T-helper 1 cell treated with Interleukin-12 subunit alpha and Interleukin-12 subunit beta and Interleukin-4 antibody, amounts not matched to agents 30 μg/mL and 1 μg/mL, for 36 hours (primary cell): ENCODE measurements around the gene ATAT1.

Source experiments
- H3K27ac Mint-ChIP-seq: one replicate; pipeline ENCODE4 v1.8.0; 2021; ENCODE audit warnings: mild to moderate bottlenecking, mixed read lengths
- H3K27me3 Mint-ChIP-seq: one replicate; pipeline ENCODE4 v1.8.0; 2021; ENCODE audit warnings: low read depth, mixed read lengths
- H3K36me3 Mint-ChIP-seq: one replicate; pipeline ENCODE4 v1.8.0; 2021; ENCODE audit warnings: low read depth, mixed read lengths
- H3K4me1 Mint-ChIP-seq: one replicate; pipeline ENCODE4 v1.8.0; 2021; ENCODE audit warnings: low read depth, mixed read lengths
- H3K4me3 Mint-ChIP-seq: one replicate; pipeline ENCODE4 v1.8.0; 2021; ENCODE audit warnings: mild to moderate bottlenecking, moderate library complexity, mixed read lengths
- H3K9me3 Mint-ChIP-seq: one replicate; pipeline ENCODE4 v1.8.0; 2021; ENCODE audit warnings: mixed read lengths

Gene ATAT1

DNA sequence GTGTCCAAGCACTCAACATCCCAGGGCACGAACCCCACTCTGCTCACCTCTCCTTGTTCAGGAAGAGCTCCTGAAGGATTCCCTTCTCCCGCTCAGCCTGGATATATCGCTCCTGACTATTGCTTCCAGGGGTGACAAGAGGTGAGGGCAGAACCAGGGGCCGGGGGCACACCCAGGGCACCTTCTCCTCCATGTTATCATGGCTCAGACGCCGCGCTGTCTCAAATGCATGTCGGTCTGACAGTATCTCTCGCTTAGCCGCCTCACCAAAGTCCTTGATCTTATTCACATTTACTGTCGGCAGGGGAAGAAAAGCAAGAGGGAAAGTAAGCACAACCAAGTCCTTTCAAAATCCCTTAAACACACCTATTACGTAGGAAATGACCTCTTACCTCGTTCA lies 22.7 kb upstream of the ATAT1 start:
- H3K27ac Mint-ChIP-seq: no peak overlapping the region
- H3K9me3 Mint-ChIP-seq: no peaks in the 10 kb centered on the region
- H3K27me3 Mint-ChIP-seq: no peaks in the 10 kb centered on the region
- H3K4me3 Mint-ChIP-seq: no peak overlapping the region
- H3K36me3 Mint-ChIP-seq: peaks cover 67% of the 10 kb centered on the region
- H3K4me1 Mint-ChIP-seq: peaks cover 13% of the 10 kb centered on the region

DNA sequence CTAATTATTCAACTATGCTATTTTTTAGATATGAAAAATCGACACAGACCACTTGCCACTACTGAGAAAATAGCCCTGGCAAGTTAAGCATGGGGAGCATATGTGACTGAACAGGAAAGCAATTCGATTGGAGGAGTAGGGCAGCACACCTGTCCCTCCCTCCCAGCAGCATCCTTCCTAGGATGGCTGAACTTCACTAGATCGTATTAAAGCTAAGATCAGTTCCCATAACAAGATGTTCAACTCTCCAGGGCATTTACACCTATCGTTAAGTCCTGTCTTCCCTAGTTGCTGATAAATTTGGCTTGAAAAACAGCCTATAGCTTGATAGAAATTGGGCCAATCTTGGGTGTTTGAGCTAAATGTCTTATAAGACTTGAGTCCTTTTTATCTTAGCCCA lies 16.6 kb upstream of the ATAT1 start:
- H3K4me3 Mint-ChIP-seq: no peak overlapping the region
- H3K9me3 Mint-ChIP-seq: no peaks in the 10 kb centered on the region
- H3K27me3 Mint-ChIP-seq: no peaks in the 10 kb centered on the region
- H3K36me3 Mint-ChIP-seq: peaks cover 51% of the 10 kb centered on the region
- peaks cover 45% of the 10 kb centered on the region for H3K4me1 Mint-ChIP-seq
- peak overlapping the region; percentile 5 for H3K27ac Mint-ChIP-seq

- no peak overlapping the region for H3K4me3 Mint-ChIP-seq
- no peaks in the 10 kb centered on the region for H3K9me3 Mint-ChIP-seq
- peaks cover 54% of the 10 kb centered on the region for H3K36me3 Mint-ChIP-seq
- peaks cover 43% of the 10 kb centered on the region for H3K4me1 Mint-ChIP-seq
- no peaks in the 10 kb centered on the region for H3K27me3 Mint-ChIP-seq
- no peak overlapping the region for H3K27ac Mint-ChIP-seq
Measured at GRCh38 chr6:30611150-30611855, 15.4 kb upstream of the ATAT1 start.

- Mint-ChIP-seq H3K27me3 (no peaks in the 10 kb centered on the region), H3K4me1 (peaks cover 42% of the 10 kb centered on the region), H3K27ac (peak overlapping the region; percentile 12), H3K36me3 (peaks cover 54% of the 10 kb centered on the region), H3K4me3 (no peak overlapping the region), H3K9me3 (no peaks in the 10 kb centered on the region)
Measured at GRCh38 chr6:30611856-30612194, 14.8 kb upstream of the ATAT1 start.

DNA sequence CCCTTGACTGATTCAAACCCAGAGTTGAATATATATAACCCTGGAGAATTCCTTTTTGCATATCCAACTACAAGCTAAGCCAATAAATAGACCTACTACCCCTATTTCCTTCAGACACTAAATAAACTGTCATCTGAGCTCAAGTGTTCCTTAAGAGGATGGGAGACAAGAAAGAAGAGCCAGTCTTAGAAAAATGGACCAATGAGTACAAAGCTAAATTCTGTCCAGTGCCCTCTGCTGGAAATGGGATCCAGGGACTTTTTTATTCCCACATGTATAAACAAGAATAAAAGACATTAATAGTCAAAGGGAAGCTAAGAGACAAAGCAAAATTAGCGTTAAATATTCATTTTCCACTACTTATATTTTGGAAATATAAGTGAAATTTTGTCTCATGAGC lies 14.5 kb upstream of the ATAT1 start:
- no peaks in the 10 kb centered on the region for H3K9me3 Mint-ChIP-seq
- peak overlapping the region; percentile 12 for H3K27ac Mint-ChIP-seq
- H3K4me3 Mint-ChIP-seq: no peak overlapping the region
- H3K27me3 Mint-ChIP-seq: peaks cover 4% of the 10 kb centered on the region
- H3K36me3 Mint-ChIP-seq: peaks cover 58% of the 10 kb centered on the region
- peaks cover 44% of the 10 kb centered on the region for H3K4me1 Mint-ChIP-seq

DNA sequence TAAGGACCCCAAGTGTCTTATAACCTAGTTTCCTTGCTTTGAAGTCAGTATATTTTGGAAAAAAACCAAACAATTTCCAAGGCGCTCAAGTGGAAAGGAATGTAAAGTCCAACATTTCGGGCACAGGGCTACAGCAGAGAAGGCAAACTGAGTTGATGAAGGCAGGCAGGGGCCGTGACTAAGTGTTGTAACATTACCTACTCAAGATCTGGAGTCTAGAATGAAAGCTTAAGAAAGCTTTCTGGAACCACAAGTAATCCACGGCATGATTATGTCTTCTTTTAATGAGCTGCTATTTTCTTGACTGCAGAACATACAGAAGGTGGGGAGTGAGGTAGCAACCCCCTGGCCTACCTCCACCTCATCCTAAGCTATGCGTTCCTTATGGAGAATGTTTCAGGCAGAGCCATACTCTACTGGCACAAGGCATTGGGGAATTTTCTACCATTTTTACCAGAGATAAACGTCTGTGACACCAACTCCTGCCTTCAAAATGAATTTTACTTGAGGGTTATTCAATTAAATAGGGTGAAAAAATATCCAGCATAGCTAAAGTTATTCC lies 13.9 kb upstream of the ATAT1 start:
- Mint-ChIP-seq H3K27ac (no peak overlapping the region), H3K9me3 (no peaks in the 10 kb centered on the region), H3K4me1 (peaks cover 39% of the 10 kb centered on the region), H3K36me3 (peaks cover 55% of the 10 kb centered on the region), H3K4me3 (no peak overlapping the region), H3K27me3 (peaks cover 6% of the 10 kb centered on the region)

DNA sequence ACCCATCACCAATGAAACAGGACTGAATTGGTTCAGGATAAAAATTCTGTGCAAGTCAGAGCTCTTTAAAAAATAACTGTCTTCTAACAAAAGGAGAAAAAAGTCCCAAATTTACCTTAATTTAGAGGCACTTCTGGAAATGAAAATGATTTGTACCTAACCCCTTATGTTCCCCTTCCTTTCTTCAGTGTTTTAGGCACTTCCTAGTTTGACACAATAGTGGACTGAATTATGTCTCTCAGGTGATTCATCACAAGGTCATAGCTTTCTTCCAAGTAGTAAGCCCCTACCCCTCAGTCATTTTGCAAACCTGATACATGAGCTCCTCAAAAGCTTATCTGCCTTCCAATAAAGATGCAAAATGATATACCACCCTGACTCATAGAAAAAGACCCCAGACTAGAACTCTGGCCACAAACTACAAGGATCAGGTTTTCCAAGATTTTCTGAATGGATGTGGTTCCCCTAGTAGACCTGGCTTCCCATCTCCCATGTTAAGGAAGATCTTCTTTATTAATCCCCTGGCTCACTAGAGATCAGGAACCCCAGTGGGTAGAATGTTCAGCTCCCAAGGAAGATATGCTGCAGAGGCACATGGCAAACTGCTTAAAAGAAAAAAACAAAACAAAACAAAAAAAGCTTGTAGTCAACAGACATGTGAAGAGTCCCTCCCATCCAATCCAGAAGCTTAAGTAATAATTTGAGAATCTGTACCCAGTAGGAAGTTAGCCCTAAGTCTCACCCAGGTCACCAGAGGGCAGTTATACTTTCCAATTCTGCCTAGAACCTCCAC lies 13.2 kb upstream of the ATAT1 start:
- H3K4me1 Mint-ChIP-seq: peaks cover 41% of the 10 kb centered on the region
- peak overlapping the region; percentile 73 for H3K27ac Mint-ChIP-seq
- no peaks in the 10 kb centered on the region for H3K9me3 Mint-ChIP-seq
- H3K4me3 Mint-ChIP-seq: peak overlapping the region; percentile 95
- peaks cover 6% of the 10 kb centered on the region for H3K27me3 Mint-ChIP-seq
- peaks cover 52% of the 10 kb centered on the region for H3K36me3 Mint-ChIP-seq

DNA sequence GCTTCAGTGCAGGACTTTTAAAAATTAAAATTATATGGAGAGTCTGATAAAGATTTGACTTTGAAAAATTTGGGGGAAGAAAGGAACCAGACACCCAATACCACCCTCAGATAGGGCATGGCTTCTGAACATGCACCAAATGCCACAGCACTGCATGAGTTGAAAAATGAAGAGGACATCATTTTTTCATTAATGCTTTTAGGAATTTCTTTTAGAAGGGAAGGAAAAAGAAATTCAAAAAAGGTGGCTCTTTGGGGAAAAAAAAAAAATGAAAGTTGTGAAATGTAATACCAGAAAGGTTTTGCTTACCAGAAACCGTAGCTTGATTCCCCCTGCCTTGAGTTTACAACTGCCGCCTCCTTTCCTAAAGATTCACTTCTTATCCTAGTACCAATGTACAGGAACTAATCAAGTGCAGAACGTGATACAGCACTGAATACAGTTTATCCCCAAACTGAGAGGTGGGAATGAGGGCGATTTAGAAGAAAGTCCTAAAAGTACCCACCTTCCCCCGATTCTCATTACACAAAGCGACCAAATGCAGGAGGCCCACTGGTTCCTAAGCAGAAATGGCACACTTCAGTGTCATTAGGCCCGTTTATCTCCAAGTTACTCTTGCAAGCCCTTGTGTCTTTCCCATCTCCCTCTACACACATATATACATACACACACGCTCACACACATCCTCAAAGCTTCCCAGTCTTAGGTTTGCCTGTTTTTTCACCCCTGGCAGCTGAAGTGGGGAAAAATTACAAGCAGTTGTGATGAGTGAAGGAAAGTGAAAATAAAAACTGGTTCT lies 12.4 kb upstream of the ATAT1 start:
- peaks cover 47% of the 10 kb centered on the region for H3K4me1 Mint-ChIP-seq
- H3K27me3 Mint-ChIP-seq: peaks cover 6% of the 10 kb centered on the region
- H3K36me3 Mint-ChIP-seq: peaks cover 44% of the 10 kb centered on the region
- H3K9me3 Mint-ChIP-seq: no peaks in the 10 kb centered on the region
- H3K4me3 Mint-ChIP-seq: peak overlapping the region; percentile 95
- H3K27ac Mint-ChIP-seq: peak overlapping the region; percentile 98

DNA sequence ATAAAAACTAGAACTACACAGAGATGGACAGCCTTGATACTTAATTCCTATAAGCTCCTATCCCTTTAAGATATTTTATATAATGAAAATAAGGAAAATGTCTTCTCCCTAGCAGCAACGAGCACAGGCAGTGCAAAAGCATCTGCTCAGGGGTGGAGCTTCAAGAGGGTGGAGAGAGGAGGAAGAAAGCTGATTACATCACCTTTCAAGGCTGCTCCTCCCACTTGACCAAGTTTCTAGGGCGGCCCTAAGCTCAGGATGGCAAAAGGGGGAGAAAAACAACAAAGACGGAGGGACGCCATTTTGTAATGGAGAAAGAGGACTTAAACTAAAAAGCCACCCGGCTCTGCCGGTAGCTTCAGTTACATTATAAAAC lies 11.8 kb upstream of the ATAT1 start:
- Mint-ChIP-seq H3K4me3 (peak overlapping the region; percentile 95), H3K27me3 (peaks cover 6% of the 10 kb centered on the region), H3K27ac (peak overlapping the region; percentile 98), H3K9me3 (no peaks in the 10 kb centered on the region), H3K4me1 (peaks cover 53% of the 10 kb centered on the region), H3K36me3 (peaks cover 44% of the 10 kb centered on the region)

DNA sequence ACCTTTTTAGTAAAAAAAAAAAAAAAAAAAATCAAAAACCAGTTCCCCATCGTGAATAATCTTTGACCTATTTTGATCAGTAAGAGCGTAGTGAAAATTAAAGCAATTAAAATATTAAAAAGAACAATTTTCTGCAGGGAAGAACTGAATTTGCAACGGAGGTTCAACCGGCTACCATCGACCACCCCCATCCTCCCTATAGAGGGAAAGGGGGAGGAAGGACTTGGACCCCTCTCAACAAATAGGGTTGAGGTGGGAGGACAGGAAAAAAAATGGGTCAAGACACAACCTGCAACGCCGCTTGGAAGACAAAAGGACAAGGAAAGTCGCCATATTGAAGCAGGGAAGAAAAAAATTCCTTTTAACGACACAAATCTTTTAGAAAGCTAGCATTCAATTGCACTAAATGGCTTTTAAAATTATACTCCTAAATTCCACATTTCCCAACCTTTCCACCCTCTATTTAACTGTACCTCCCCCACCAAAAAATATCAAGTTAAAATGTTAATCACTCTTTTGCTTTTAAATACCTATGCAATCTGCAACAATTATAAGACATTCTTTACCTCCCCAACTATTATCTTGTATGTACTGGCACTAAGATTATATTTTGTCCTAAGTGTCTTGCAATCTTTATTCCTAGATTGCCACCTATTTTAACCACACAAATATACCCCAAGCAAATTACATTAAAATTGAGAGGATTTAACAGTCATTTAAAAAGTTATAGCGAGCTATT lies 11.3 kb upstream of the ATAT1 start:
- Mint-ChIP-seq H3K9me3 (no peaks in the 10 kb centered on the region), H3K4me3 (peak overlapping the region; percentile 95), H3K36me3 (peaks cover 42% of the 10 kb centered on the region), H3K4me1 (peaks cover 48% of the 10 kb centered on the region), H3K27me3 (peaks cover 6% of the 10 kb centered on the region), H3K27ac (peak overlapping the region; percentile 98)

DNA sequence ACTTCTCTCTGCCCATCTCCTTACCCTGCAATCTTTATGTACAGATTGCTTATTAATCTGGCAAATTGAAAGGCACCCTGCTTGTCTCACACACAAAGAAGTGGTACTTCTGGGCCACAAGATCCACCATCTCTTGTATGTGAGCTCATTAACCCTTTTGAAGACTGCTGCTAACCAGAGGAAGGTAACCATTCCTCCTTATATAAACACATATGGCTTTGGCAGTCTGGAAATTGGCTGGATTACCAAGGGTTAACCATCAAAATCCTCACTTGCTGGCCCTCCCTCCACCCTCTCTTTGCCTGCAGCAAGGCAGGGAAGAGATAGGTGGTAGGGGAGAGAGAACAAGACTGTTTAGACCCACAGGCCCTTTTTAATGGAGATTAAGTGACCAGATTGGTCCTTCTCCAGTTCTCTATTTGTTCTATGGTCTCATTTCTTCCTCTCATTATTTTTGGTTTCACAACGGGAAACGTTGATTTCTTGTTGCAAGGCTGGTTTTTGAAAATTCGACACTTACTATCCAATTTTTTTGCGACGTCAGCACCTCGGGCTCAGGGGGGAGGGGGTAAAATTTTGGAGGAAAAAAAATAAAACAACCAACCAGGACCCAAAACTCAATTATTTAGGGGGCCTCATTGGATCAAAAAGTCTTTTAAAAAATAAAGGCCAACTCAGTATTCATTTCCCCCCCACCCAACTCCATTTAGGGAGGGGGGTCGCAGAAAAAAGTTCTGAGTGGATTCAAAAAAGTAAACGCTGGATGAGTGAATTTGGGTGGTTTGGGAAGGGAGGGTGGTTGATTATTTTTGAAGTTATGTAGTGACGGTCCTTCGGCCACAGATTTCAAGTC lies 10.5 kb upstream of the ATAT1 start:
- peaks cover 6% of the 10 kb centered on the region for H3K27me3 Mint-ChIP-seq
- peaks cover 43% of the 10 kb centered on the region for H3K4me1 Mint-ChIP-seq
- H3K36me3 Mint-ChIP-seq: peaks cover 40% of the 10 kb centered on the region
- H3K27ac Mint-ChIP-seq: peak overlapping the region; percentile 98
- H3K9me3 Mint-ChIP-seq: no peaks in the 10 kb centered on the region
- peak overlapping the region; percentile 95 for H3K4me3 Mint-ChIP-seq

- Mint-ChIP-seq H3K27ac (peak within 1 kb of the TSS; percentile 98), H3K9me3 (no peaks in the 10 kb centered on the region), H3K27me3 (peaks cover 6% of the 10 kb centered on the region), H3K4me3 (peak within 1 kb of the TSS; percentile 95), H3K36me3 (peaks cover 43% of the 10 kb centered on the region), H3K4me1 (peaks cover 35% of the 10 kb centered on the region)
Measured at GRCh38 chr6:30616811-30617564, 9.7 kb upstream of the ATAT1 start, which contains the start of gene PPP1R10. Gene PPP1R10, minus strand, starts transcription at chr6:30617243. Its CDS starts 7,299 bp downstream, at chr6:30609944.
